Astrocyte (in vitro differentiated cells and primary cell): ENCODE measurements around the gene FAM83F. TPM values are rescaled to one million over a fixed set of nuclear protein-coding genes. Genes with fewer than 3 reads are reported as not detected.

ENCODE experiments used
- DNase-seq: peaks from one replicate; pipeline ENCODE4 v3.0.0-alpha.2; 2010; ENCODE audit warnings: low read depth
- FAIRE-seq: peaks from 2 replicates; lab custom pipeline; 2011; peaks lifted over from hg19 to GRCh38; lab: Jason Lieb, UNC
- H2AFZ ChIP-seq: 2 replicates; pipeline ENCODE4 v1.6.0; 2012; ENCODE audit warnings: low read depth, low read length, inconsistent platforms
- H3K27ac ChIP-seq: 2 replicates; pipeline ENCODE4 v1.5.1; 2011; ENCODE audit warnings: low read depth, low read length, inconsistent platforms
- H3K27me3 ChIP-seq: 2 replicates; pipeline ENCODE4 v1.6.0; 2011; ENCODE audit warnings: low read length, inconsistent platforms; ENCODE audit not compliant: insufficient read depth
- H3K36me3 ChIP-seq: 2 replicates; pipeline ENCODE4 v1.5.1; 2011; ENCODE audit warnings: low read length, inconsistent platforms; ENCODE audit not compliant: insufficient read depth
- H3K4me1 ChIP-seq: 2 replicates; pipeline ENCODE4 v1.5.1; 2011; ENCODE audit warnings: low read length, inconsistent platforms; ENCODE audit not compliant: insufficient read depth
- H3K4me2 ChIP-seq: 2 replicates; pipeline ENCODE4 v1.6.0; 2012; ENCODE audit warnings: low read length, inconsistent platforms
- H3K4me3 ChIP-seq: 2 replicates; pipeline ENCODE4 v1.5.1; 2011; ENCODE audit warnings: low read depth, mild to moderate bottlenecking, low read length, inconsistent platforms; ENCODE audit not compliant: insufficient read depth
- H3K79me2 ChIP-seq: 2 replicates; pipeline ENCODE4 v1.6.0; 2012; ENCODE audit warnings: mild to moderate bottlenecking, low read length, inconsistent platforms; ENCODE audit not compliant: insufficient read depth
- H3K9ac ChIP-seq: 2 replicates; pipeline ENCODE4 v1.6.0; 2012; ENCODE audit warnings: mild to moderate bottlenecking, low read length, inconsistent platforms
- H3K9me3 ChIP-seq: 2 replicates; pipeline ENCODE4 v1.5.1; 2012; ENCODE audit warnings: low read depth, mild to moderate bottlenecking, low read length, inconsistent platforms; ENCODE audit not compliant: insufficient read depth
- H4K20me1 ChIP-seq: 2 replicates; pipeline ENCODE4 v1.6.0; 2012; ENCODE audit warnings: low read length, inconsistent platforms; ENCODE audit not compliant: insufficient read depth
- H3K27ac Mint-ChIP-seq: one replicate; pipeline ENCODE4 v1.8.0; 2021; ENCODE audit warnings: mild to moderate bottlenecking, mixed read lengths; ENCODE audit not compliant: unreplicated experiment
- H3K27me3 Mint-ChIP-seq: one replicate; pipeline ENCODE4 v1.8.0; 2021; ENCODE audit warnings: low read depth, mixed read lengths; ENCODE audit not compliant: unreplicated experiment
- H3K36me3 Mint-ChIP-seq: one replicate; pipeline ENCODE4 v1.8.0; 2021; ENCODE audit warnings: low read depth, mixed read lengths; ENCODE audit not compliant: unreplicated experiment
- H3K4me1 Mint-ChIP-seq: one replicate; pipeline ENCODE4 v1.8.0; 2021; ENCODE audit warnings: low read depth, mixed read lengths; ENCODE audit not compliant: unreplicated experiment
- H3K4me3 Mint-ChIP-seq: one replicate; pipeline ENCODE4 v1.8.0; 2021; ENCODE audit warnings: mild to moderate bottlenecking, moderate library complexity, mixed read lengths; ENCODE audit not compliant: unreplicated experiment
- H3K9me3 Mint-ChIP-seq: one replicate; pipeline ENCODE4 v1.8.0; 2021; ENCODE audit warnings: mild to moderate bottlenecking, mixed read lengths; ENCODE audit not compliant: unreplicated experiment
- EZH2 ChIP-seq: IDR thresholded peaks from 2 replicates; pipeline ENCODE4 v1.6.1; 2012; ENCODE audit warnings: mild to moderate bottlenecking, low read length, inconsistent platforms; ENCODE audit not compliant: insufficient read depth
- total RNA-seq: library from RNA; stranded (reverse); gene quantifications from 2 replicates; pipeline ENCODE4 v1.2.1, GENCODE V29; 2021
- TF ChIP-seq, protein P1 (sequence below): IDR thresholded peaks from 2 replicates; pipeline ENCODE4 v1.5.1; 2011; ENCODE audit warnings: low read depth, mild to moderate bottlenecking, inconsistent platforms, low read length, moderate library complexity; ENCODE audit not compliant: insufficient read depth

FAM83F gene
- total RNA-seq, 1 donor from 2014 or later = 0.79 TPM

DNA sequence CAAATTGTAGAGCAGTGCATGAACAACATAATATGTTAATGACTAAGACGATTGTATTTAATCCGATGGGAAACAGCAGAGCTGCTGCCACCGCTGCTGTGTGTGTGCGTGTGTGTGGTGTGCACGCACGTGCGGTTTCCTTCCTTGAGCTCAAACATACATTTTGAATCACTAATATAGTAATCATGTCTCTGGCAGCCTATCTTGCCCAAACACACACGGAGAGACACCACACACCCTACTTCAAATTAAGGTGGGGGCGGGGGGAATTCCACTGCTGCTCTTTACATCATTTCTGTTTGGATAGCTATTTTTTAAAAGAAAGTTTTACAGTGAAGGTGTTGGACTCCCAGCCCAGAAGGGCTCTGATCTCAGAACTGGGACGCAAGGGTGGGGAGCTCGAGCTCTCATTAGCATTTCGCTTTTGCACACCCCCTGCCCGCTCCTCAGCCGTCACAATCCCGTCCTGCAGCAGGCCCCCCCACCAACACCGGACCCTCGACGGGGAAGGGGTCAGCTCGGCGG is 651 bp upstream of the FAM83F start:
- H3K27me3 Mint-ChIP-seq = peaks cover 42% of the 10 kb centered on the region
- DNase-seq (no peak), FAIRE-seq (no peak)
- no peaks in the 10 kb centered on the region for H4K20me1 ChIP-seq
- H3K4me3 ChIP-seq = no peak overlapping the region
- no peaks in the 10 kb centered on the region for H3K79me2 ChIP-seq
- H3K4me2 ChIP-seq = peak overlapping the region; percentile 45
- peak overlapping the region; percentile 29 for H2AFZ ChIP-seq
- no peak overlapping the region for H3K9ac ChIP-seq
- TF ChIP-seq, protein P1, sequence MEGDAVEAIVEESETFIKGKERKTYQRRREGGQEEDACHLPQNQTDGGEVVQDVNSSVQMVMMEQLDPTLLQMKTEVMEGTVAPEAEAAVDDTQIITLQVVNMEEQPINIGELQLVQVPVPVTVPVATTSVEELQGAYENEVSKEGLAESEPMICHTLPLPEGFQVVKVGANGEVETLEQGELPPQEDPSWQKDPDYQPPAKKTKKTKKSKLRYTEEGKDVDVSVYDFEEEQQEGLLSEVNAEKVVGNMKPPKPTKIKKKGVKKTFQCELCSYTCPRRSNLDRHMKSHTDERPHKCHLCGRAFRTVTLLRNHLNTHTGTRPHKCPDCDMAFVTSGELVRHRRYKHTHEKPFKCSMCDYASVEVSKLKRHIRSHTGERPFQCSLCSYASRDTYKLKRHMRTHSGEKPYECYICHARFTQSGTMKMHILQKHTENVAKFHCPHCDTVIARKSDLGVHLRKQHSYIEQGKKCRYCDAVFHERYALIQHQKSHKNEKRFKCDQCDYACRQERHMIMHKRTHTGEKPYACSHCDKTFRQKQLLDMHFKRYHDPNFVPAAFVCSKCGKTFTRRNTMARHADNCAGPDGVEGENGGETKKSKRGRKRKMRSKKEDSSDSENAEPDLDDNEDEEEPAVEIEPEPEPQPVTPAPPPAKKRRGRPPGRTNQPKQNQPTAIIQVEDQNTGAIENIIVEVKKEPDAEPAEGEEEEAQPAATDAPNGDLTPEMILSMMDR = no peak
- TF ChIP-seq EZH2 = no peak
- H3K4me1 ChIP-seq = peaks cover 6% of the 10 kb centered on the region
- H3K4me1 Mint-ChIP-seq = peaks cover 22% of the 10 kb centered on the region
- no peak overlapping the region for H3K27ac Mint-ChIP-seq
- no peaks in the 10 kb centered on the region for H3K36me3 Mint-ChIP-seq
- H3K9me3 Mint-ChIP-seq = no peaks in the 10 kb centered on the region
- H3K27me3 ChIP-seq = peaks cover 12% of the 10 kb centered on the region
- H3K9me3 ChIP-seq = no peaks in the 10 kb centered on the region
- H3K27ac ChIP-seq = no peak overlapping the region
- H3K36me3 ChIP-seq = no peaks in the 10 kb centered on the region
- H3K4me3 Mint-ChIP-seq = no peak overlapping the region

DNA sequence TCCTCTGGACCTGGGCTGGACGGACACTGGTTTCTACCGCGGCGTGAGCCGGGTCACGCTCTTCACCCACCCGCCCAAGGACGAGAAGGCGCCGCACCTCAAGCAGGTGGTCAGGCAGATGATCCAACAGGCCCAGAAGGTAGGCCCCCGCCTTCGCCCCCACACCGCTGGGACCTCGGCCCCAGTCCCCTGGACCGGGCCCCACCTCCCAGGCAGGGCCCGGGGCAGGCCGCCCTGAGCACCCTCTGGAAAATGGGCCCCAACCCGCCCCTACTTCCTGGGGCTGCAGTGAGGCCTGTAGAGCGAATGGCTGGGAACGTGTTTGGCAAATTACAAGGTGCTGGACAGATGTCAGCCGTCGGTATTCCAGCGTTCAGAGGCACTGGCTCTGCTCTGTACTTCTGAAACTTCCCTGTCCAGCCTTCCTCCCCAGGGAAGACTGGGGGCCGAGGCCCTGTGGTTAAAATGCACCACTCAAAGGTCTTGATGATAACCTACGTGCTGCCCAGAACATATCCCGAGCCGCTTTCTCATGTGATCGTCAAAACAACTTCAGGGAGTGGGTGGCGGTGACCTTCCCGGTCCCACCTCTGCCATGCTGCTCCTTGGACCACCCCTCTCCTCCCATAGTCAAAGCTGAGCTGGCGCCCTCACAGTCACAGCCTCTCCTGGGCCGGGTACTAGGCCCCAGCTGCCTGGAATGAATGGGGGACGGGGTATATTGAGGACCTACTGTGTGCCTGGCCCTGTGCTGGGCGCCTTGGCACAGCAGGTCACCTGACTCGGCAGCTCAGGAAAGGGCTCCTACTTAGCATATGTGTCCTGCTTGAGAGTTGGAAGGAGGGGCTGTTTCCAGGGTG is 869 bp downstream of the FAM83F start:
- Histone ChIP-seq H4K20me1 (no peaks in the 10 kb centered on the region), H3K4me1 (peaks cover 14% of the 10 kb centered on the region), H3K4me3 (no peak overlapping the region), H3K36me3 (no peaks in the 10 kb centered on the region), H3K9me3 (no peaks in the 10 kb centered on the region), H2AFZ (no peak overlapping the region), H3K27me3 (peaks cover 10% of the 10 kb centered on the region), H3K27ac (no peak overlapping the region), H3K9ac (no peak overlapping the region), H3K4me2 (no peak overlapping the region), H3K79me2 (no peaks in the 10 kb centered on the region)
- FAIRE-seq = no peak
- Mint-ChIP-seq H3K27ac (no peak overlapping the region), H3K27me3 (peaks cover 35% of the 10 kb centered on the region), H3K9me3 (no peaks in the 10 kb centered on the region), H3K36me3 (no peaks in the 10 kb centered on the region), H3K4me1 (peaks cover 30% of the 10 kb centered on the region), H3K4me3 (no peak overlapping the region)
- TF ChIP-seq, protein P1 = no peak
- TF ChIP-seq EZH2 = no peak
- no peak for DNase-seq

DNA sequence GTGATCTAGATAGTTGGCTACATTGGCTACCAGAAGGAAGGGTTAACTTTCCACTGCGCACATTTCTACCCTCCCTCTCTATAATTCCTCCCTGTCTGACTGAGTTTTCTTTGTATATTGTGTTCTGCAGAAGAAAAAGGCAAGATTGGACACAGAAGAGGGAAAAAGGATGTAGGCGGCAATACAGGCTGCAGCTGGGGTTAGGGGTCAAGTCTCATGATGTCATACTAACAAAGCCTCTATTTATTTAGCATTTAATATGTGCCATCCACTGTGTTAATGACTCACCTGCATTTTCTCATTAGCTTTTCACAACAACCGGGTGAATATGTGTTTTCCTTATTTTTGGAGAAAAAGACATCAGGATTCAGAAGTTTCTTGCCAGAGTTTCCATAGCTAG is 2.0 kb downstream of the FAM83F start:
- H3K4me3 Mint-ChIP-seq = no peak overlapping the region
- Histone ChIP-seq H3K27ac (no peak overlapping the region), H3K36me3 (no peaks in the 10 kb centered on the region), H3K4me3 (no peak overlapping the region), H4K20me1 (no peaks in the 10 kb centered on the region), H3K27me3 (peaks cover 10% of the 10 kb centered on the region), H2AFZ (no peak overlapping the region), H3K9ac (no peak overlapping the region), H3K4me2 (no peak overlapping the region), H3K9me3 (no peaks in the 10 kb centered on the region), H3K4me1 (peaks cover 14% of the 10 kb centered on the region), H3K79me2 (no peaks in the 10 kb centered on the region)
- DNase-seq (no peak), FAIRE-seq (no peak)
- peaks cover 30% of the 10 kb centered on the region for H3K27me3 Mint-ChIP-seq
- no peaks in the 10 kb centered on the region for H3K9me3 Mint-ChIP-seq
- TF ChIP-seq, protein P1 = no peak
- TF ChIP-seq EZH2 = no peak
- H3K27ac Mint-ChIP-seq = no peak overlapping the region
- H3K36me3 Mint-ChIP-seq = no peaks in the 10 kb centered on the region
- H3K4me1 Mint-ChIP-seq = peaks cover 32% of the 10 kb centered on the region
